Activated gamma-delta T cell (primary cell): Measurements from ENCODE around the gene EGFR.

Experiments used
- DNase-seq: peaks from one replicate; lab custom pipeline; 2025; lab: John Stamatoyannopoulos, UW

EGFR gene

GRCh38 chr7:55081472-55082227 lies 62.8 kb downstream of the EGFR start:
- no peak for DNase-seq

- DNase-seq: no peak
Measured at GRCh38 chr7:55082228-55082603, 63.4 kb downstream of the EGFR start.

DNA sequence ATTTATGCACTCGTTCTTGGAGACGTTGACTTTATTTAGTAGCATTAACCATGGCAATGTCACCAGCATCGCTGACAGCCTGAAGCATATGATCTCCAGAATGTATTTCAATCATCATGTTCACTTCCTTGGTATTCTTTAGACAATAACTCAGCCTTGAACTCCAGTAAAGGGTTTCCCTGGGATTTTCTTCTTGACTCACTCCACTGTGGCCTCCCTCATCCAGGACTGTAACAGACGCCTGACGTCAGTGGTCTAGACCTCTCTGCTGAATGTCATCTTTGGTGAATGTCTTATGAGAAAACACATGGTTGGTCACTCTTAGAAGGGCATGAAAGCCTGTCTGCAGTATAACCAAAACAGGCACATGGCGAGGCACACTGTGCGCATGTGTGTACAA lies 64.4 kb downstream of the EGFR start:
- no peak for DNase-seq

GRCh38 chr7:55084307-55084706 lies 65.5 kb downstream of the EGFR start:
- DNase-seq: no peak

- no peak for DNase-seq
Measured at GRCh38 chr7:55085511-55086412, 66.9 kb downstream of the EGFR start.

GRCh38 chr7:55086413-55087201 lies 67.8 kb downstream of the EGFR start:
- DNase-seq: no peak

DNA sequence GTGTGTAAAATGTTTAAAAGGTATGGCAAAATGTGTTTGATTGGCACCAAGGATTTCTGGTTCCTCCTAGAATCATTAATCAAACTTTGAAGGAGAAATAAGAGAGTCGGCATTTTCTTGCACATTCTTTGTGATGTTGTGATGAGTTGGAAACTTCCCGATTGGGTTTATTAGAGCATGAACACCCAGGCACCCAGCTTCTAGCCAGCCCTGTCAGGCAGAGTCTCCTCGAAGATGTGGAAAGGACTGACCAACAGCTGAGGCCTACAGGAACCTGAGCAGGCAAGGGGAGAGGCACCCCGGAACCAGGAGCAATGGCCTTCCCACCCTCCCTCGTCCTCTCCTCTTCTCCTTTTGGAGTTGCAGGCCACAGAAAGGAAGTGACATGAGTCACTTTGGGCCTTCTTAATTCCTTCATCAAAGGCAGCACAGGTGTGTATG lies 68.7 kb downstream of the EGFR start:
- DNase-seq: no peak

GRCh38 chr7:55088107-55088506 lies 69.3 kb downstream of the EGFR start:
- DNase-seq: no peak

- no peak for DNase-seq
Measured at GRCh38 chr7:55088620-55089019, 69.8 kb downstream of the EGFR start.

DNA sequence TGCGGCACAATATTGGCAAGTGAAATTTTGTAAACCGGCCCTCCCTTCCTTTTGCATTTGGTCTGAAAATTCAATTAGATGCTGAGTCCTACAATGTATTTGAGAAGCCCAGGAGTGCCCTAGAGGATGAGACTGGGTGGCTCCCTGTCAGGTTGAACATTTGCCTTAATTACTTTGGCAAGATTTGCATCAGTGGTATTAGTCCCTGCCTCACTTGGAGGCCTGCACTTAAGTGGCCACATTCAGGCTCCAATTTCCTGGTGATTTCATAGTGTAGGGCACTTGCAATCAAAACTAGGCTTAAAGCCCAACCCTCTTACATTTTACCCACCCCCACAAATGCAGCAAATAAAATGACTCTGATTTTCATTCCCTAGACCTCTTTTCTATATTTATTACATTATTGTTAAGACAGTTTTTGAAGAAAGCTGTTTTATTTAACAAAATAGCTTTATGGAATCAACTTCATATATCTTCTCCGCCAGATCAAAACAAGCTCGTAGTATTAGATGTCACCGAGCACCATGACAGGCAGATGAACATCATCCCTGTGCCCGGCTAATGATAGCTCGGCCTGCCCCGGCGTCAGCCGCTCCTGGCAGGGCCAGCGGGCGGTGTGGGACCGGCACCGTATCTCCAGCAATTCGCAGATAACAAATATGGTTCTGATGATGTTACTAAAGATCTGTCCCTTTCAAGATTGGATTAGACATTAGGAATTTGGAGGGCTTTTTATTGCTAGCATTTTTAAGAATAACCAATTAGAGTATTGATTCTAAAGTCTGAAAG lies 73.6 kb downstream of the EGFR start:
- DNase-seq: no peak

DNA sequence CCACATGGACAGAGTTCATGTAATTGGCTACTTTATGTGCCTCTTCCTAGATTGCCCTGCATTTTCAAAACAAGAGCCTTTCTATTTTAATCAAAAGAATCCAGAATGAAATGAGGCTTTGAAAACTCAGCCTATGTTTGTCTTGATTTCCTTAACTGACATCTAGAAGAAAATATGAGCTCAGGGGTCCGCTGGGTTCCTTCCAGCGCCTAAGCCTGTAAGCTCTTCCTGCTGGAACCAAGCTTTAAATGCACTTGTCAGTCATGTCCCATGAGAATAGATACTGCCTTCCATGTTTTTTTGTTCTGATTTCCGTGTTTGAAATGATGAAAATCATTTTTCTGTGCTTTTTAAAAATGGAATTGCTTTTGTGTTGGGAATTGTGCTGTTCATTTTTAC lies 74.2 kb downstream of the EGFR start:
- DNase-seq: no peak

DNA sequence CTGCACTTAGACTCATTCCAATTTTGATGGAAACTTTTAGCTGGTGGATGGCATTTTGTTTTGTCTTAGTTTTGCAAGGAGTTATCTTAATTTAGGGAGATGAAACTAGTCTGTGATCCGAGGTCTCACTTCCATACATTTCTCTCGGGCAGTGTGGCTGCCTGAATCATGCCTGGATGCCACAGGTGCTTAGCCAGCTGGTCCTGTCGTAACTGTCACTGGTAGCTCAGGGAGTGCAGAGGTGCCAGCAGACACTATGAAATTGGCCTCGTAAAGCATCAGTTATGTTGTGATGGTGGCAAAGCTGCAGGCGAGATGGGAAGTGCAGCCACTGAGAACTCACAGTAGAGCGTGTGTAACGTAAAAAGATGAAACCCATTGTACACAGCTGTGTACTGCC lies 74.9 kb downstream of the EGFR start:
- no peak for DNase-seq

DNA sequence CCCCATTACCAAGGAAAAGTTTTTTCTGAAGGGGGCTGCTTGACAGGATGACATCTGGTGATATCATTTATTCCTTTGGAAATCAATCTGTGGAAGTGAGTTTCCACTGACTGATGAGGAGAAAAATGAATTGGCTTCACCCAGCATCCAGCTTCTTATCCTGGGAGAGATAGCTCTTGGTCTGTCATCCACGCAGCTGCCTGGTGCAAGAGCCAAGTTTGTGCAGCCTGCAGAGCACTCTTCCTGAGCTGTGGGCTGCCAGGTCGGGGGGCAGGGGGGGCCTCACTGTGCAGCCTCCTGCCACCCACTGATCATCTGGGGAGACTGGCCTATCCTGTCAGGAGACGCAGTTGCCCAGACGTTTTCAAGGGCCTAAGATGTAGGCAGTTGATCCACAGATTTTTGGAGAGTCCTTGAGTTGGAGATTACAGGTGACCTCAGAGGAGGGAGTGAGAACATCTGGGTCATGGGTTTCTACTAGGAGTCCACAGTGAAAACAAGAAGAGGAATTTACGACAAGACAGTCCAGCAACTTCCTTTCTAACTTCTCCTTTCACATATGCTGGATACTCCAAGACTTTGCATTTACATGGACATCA lies 75.4 kb downstream of the EGFR start:
- no peak for DNase-seq

- DNase-seq: no peak
Measured at GRCh38 chr7:55095672-55096071, 76.9 kb downstream of the EGFR start.

DNA sequence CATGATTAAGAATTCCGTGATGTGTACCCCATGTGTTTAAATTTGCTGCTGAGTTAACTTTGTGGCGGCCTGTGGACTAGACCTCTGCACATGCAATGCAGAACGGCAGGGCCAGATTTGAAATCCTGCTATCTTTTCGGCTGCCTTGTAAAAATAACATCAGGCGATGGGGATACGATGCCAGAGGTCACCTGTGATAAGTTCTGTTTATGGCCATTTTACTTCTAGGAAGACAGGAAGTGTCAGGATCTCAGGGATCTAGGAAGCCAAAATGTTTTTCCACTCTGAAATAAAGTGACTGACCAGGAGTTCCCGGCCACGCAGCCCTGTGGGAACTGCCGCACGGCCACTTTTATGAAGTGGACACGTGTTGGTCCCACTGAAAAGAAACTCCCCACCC lies 77.5 kb downstream of the EGFR start:
- DNase-seq: no peak

- DNase-seq: no peak
Measured at GRCh38 chr7:55097100-55097499, 78.3 kb downstream of the EGFR start.

DNA sequence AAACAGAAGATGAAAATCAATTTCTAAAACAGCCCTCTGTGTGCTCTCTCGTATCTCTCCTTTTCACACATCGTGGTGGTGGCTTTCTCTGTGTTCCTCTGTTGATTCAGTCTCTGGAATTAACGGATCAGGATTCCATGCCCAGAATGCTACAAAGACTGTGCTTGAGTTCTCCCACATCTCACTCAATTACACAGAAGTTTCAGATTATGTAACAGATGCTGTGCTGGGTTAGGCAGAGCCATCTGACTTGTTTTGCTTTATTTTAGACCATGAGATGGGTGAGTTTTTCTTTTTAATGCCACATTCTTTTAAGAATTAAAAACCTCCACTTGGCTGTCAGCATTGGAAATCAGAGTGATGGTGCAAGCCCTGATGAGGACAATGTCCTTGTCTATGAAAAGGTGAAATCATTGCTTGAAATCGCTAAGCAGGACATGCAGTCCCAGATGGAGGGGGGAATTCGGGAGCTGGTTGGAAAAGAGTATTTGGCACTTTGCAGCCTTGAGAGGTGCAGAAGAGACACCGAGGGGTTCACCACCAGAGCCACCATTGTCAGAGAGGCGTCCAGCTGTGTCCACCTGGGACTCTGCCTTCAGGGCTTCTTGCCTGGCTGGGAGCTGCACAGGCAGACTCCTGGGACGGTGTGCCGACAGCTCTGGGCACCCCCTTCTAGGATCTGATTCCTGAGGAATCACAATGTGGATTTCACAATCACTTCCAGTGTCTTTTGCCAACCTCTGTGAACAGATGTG lies 80.4 kb downstream of the EGFR start:
- DNase-seq: no peak

DNA sequence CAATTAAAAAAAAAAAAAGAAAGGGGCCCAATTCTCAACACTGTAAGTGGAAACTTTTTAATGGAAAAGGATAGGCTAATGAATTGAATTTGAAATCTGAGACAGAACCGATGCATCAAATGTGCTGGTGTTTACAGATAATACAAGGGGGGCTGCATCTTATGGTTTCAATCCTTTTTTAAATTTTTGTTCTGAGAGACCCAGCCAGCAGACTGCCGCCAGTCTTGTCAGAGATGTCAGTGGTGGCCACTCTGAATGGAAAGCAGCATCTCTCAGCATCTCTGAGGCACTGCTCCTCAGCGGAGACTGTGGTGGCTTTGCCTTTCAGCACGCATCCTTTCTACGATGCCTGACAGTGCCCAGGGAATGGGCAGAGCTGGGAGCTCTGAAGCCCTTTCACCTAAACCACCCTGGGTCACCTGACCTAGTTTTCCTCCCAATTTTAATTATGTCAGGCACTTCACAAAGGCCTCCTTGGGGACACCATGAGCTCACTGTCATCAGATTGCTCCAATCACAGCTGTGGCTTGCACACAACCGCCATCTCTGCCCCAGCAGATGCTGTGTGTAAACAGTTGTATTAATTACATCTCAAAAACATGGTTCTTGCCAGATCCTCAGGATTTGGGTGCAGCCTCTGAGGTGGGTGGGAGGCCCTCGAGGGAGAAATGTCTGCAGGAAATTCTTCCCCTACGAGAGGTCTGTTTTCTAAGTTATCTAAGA lies 81.2 kb downstream of the EGFR start:
- DNase-seq: no peak

DNA sequence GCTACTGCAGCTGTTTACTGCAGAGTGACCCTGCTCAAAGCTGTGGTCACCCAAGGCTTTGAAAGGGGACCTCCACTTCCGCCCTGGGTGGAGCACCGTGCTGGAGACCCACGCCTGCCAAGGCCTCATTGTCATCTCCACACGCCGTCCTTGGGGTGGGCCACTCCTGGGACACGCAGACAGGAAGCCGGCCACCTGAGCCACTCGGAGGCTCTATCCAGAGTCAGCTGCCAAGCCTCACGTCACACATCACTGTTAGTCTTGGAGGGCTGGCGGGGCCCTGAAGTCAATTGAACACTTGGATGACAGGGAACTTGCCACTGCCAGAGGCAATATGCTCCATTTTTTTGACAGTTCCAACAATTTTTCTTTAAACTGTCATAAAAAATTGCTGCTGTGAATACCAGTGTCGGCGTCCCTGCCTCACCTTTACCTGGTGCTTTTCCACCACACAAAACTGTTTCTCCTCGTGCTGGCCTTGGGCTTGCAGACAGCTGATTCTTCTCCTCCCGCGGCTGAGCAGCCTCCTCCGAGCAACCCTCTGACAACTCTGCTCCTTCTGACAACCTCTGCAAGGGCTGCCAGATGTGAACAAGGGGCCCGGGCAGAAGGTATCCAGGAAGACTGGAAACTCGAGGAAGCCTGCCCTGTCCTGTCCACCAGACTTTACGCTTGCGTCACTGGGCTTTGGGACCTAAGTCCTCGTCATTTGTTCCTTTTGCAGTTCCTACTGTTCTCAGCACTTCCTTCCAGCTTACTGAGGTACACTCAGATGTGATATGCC lies 81.9 kb downstream of the EGFR start:
- DNase-seq: no peak
